KMS-11 (cell line): ENCODE results near the gene C10orf67.
"Not testable (repeated sequence)": the region's sequence is repeated elsewhere in the genome, so short reads cannot be mapped to it uniquely, and the experiment has no call there.

ENCODE experiments used
- H2AFZ ChIP-seq: fragments of 200-600 bp; sonication (generic); 2 replicates; pipeline ENCODE4 v1.6.1; 2016; ENCODE audit warnings: antibody characterized with exemption, mixed run types, low read depth
- H3K27ac ChIP-seq: fragments of 200-600 bp; sonication (generic); 2 replicates; pipeline ENCODE4 v1.6.1; 2016; ENCODE audit warnings: mild to moderate bottlenecking, mixed run types
- H3K27me3 ChIP-seq: fragments of 200-600 bp; sonication (generic); 2 replicates; pipeline ENCODE4 v1.6.1; 2017; ENCODE audit warnings: mild to moderate bottlenecking, low read depth, mixed run types, moderate library complexity; ENCODE audit not compliant: insufficient read depth
- H3K36me3 ChIP-seq: fragments of 200-600 bp; sonication (generic); 2 replicates; pipeline ENCODE4 v1.6.1; 2017; ENCODE audit warnings: mild to moderate bottlenecking, mixed run types; ENCODE audit not compliant: insufficient read depth
- H3K4me1 ChIP-seq: fragments of 200-600 bp; sonication (generic); 2 replicates; pipeline ENCODE4 v1.6.1; 2016; ENCODE audit warnings: mild to moderate bottlenecking, low read depth, mixed run types; ENCODE audit not compliant: poor library complexity, severe bottlenecking
- H3K4me2 ChIP-seq: fragments of 200-600 bp; sonication (generic); 2 replicates; pipeline ENCODE4 v1.7.0; 2016; ENCODE audit warnings: mild to moderate bottlenecking, mixed run types
- H3K4me3 ChIP-seq: fragments of 200-600 bp; sonication (generic); IDR thresholded peaks from 2 replicates; pipeline ENCODE4 v1.6.1; 2017; ENCODE audit warnings: low read depth, low read length, mixed read lengths; ENCODE audit not compliant: insufficient read depth
- H3K79me2 ChIP-seq: fragments of 200-600 bp; sonication (generic); 2 replicates; pipeline ENCODE4 v1.6.1; 2016; ENCODE audit warnings: low read depth, mixed run types; ENCODE audit not compliant: insufficient read depth
- H3K9ac ChIP-seq: fragments of 200-600 bp; sonication (generic); 2 replicates; pipeline ENCODE4 v1.6.1; 2016; ENCODE audit warnings: mild to moderate bottlenecking, mixed run types
- H4K20me1 ChIP-seq: fragments of 200-600 bp; sonication (generic); 2 replicates; pipeline ENCODE4 v1.6.1; 2016; ENCODE audit warnings: mild to moderate bottlenecking, mixed run types; ENCODE audit not compliant: insufficient read depth
- CTCF ChIP-seq: fragments of 200-600 bp; sonication (generic); conservative IDR thresholded peaks from 2 replicates; pipeline ENCODE4 v1.6.1; 2017; ENCODE audit warnings: low read depth, mild to moderate bottlenecking, antibody characterized with exemption, low read length, moderate library complexity, mixed read lengths

C10orf67 gene

GRCh38 chr10:23314835-23315239 lies 29.8 kb downstream of the C10orf67 start:
- Histone ChIP-seq H3K4me1 (peaks cover 4% of the 10 kb centered on the region), H2AFZ (peak overlapping the region; percentile 23; the same call in 1 of the 2 replicates)

GRCh38 chr10:23311034-23311433 lies 33.6 kb downstream of the C10orf67 start:
- no peak overlapping the region for H3K27ac ChIP-seq

More at GRCh38 chr10:23314835-23315239, 29.8 kb downstream of the C10orf67 start:
- Histone ChIP-seq H3K27me3 (no peaks in the 10 kb centered on the region), H3K4me3 (no peak overlapping the region), H3K4me2 (no peak overlapping the region), H4K20me1 (no peaks in the 10 kb centered on the region), H3K27ac (no peak overlapping the region), H3K9ac (no peak overlapping the region), H3K36me3 (no peaks in the 10 kb centered on the region), H3K79me2 (no peaks in the 10 kb centered on the region)
- peak; percentile 88 for TF ChIP-seq CTCF

GRCh38 chr10:23310404-23310803 lies 34.2 kb downstream of the C10orf67 start:
- H3K27me3 ChIP-seq = no peaks in the 10 kb centered on the region
- H3K4me3 ChIP-seq = no peak overlapping the region
- H2AFZ ChIP-seq = no peak overlapping the region
- H3K27ac ChIP-seq = no peak overlapping the region
- H3K36me3 ChIP-seq = no peaks in the 10 kb centered on the region
- no peaks in the 10 kb centered on the region for H3K79me2 ChIP-seq
- H3K4me2 ChIP-seq = no peak overlapping the region
- H3K4me1 ChIP-seq = peaks cover 4% of the 10 kb centered on the region
- no peak for TF ChIP-seq CTCF
- H4K20me1 ChIP-seq = no peaks in the 10 kb centered on the region
- no peak overlapping the region for H3K9ac ChIP-seq

More at GRCh38 chr10:23311034-23311433, 33.6 kb downstream of the C10orf67 start:
- H3K4me1 ChIP-seq = peaks cover 4% of the 10 kb centered on the region
- no peak overlapping the region for H3K4me3 ChIP-seq
- H3K27me3 ChIP-seq = no peaks in the 10 kb centered on the region
- no peaks in the 10 kb centered on the region for H3K36me3 ChIP-seq
- H4K20me1 ChIP-seq = no peaks in the 10 kb centered on the region
- no peak for TF ChIP-seq CTCF
- no peak overlapping the region for H3K4me2 ChIP-seq
- H2AFZ ChIP-seq = no peak overlapping the region
- H3K9ac ChIP-seq = no peak overlapping the region
- no peaks in the 10 kb centered on the region for H3K79me2 ChIP-seq

GRCh38 chr10:23299961-23300360 lies 44.6 kb downstream of the C10orf67 start:
- not testable (repeated sequence) for H4K20me1 ChIP-seq, H3K36me3 ChIP-seq, H3K27me3 ChIP-seq, H3K27ac ChIP-seq, H3K4me2 ChIP-seq, H3K9ac ChIP-seq, H3K4me1 ChIP-seq, H3K79me2 ChIP-seq, H3K4me3 ChIP-seq, H2AFZ ChIP-seq

GRCh38 chr10:23294638-23295247 lies 49.9 kb downstream of the C10orf67 start:
- H3K4me2 ChIP-seq = no peak overlapping the region
- no peak overlapping the region for H3K4me3 ChIP-seq
- H3K36me3 ChIP-seq = no peaks in the 10 kb centered on the region
- H3K27ac ChIP-seq = no peak overlapping the region
- H3K4me1 ChIP-seq = no peaks in the 10 kb centered on the region
- H3K27me3 ChIP-seq = no peaks in the 10 kb centered on the region
- no peak overlapping the region for H2AFZ ChIP-seq
- peak; percentile 82 for TF ChIP-seq CTCF
- no peak overlapping the region for H3K9ac ChIP-seq
- no peaks in the 10 kb centered on the region for H4K20me1 ChIP-seq
- H3K79me2 ChIP-seq = no peaks in the 10 kb centered on the region
